GM19452 (cell line): ENCODE measurements around the gene KLF15.

Experiments used
- ATAC-seq: cut with Tn5 transposase; IDR thresholded peaks from one replicate; pipeline ENCODE4 v1.9.1; 2021; ENCODE audit not compliant: unreplicated experiment

The KLF15 gene

GRCh38 chr3:126322181-126322967, 34.8 kb downstream of the KLF15 start:
- ATAC-seq = no peak

GRCh38 chr3:126321490-126321889, 35.7 kb downstream of the KLF15 start:
- no peak for ATAC-seq

- no peak for ATAC-seq
These were observed 36.5 kb downstream of the KLF15 start for GRCh38 chr3:126320517-126321293.

- no peak for ATAC-seq
These were observed 37.4 kb downstream of the KLF15 start for GRCh38 chr3:126319701-126320295.

GRCh38 chr3:126317029-126317996, 39.9 kb downstream of the KLF15 start:
- no peak for ATAC-seq

- no peak for ATAC-seq
These were observed 40.7 kb downstream of the KLF15 start for GRCh38 chr3:126316501-126316939.

GRCh38 chr3:126316031-126316461, 41.2 kb downstream of the KLF15 start:
- ATAC-seq = no peak

- no peak for ATAC-seq
These were observed 42.2 kb downstream of the KLF15 start for GRCh38 chr3:126314790-126315658.

GRCh38 chr3:126314305-126314789, 42.9 kb downstream of the KLF15 start:
- no peak for ATAC-seq

GRCh38 chr3:126313580-126314304, 43.5 kb downstream of the KLF15 start:
- ATAC-seq = no peak

- ATAC-seq = no peak
These were observed 44.0 kb downstream of the KLF15 start for GRCh38 chr3:126313166-126313565.

- no peak for ATAC-seq
These were observed 44.9 kb downstream of the KLF15 start for GRCh38 chr3:126312341-126312740.

- ATAC-seq = no peak
These were observed 45.8 kb downstream of the KLF15 start for GRCh38 chr3:126311338-126311978.

- ATAC-seq = no peak
These were observed 46.4 kb downstream of the KLF15 start for GRCh38 chr3:126310816-126311215.

- no peak for ATAC-seq
These were observed 47.1 kb downstream of the KLF15 start for GRCh38 chr3:126309861-126310655.

- no peak for ATAC-seq
These were observed 48.0 kb downstream of the KLF15 start for GRCh38 chr3:126309165-126309564.

GRCh38 chr3:126308394-126309125, 48.6 kb downstream of the KLF15 start:
- no peak for ATAC-seq
